ENCODE results near the gene MAP1LC3B2.

The MAP1LC3B2 gene

GRCh38 chr12:116559162-116559935 lies at the start of gene MAP1LC3B2:
Gene MAP1LC3B2, plus strand, starts transcription at chr12:116559381. Its CDS starts 16,562 bp downstream, at chr12:116575943.
- Histone ChIP-seq H2AFZ (ENCODE audit: low read depth, low read length) (peak within 1 kb of the TSS; percentile 38), H3K27me3 (ENCODE audit: insufficient read depth, low read length) (no peaks in the 10 kb centered on the region), H3K9me3 (ENCODE audit: low read length) (no peaks in the 10 kb centered on the region), H3K4me1 (ENCODE audit: insufficient read depth, low read length) (no peaks in the 10 kb centered on the region), H3K4me3 (ENCODE audit: low read length) (no peak within 1 kb of the TSS), H3K36me3 (ENCODE audit: insufficient read depth, low read length) (no peaks in the 10 kb centered on the region)

- Histone ChIP-seq H3K27me3 (ENCODE audit: insufficient read depth, low read length) (peaks cover 3% of the 10 kb centered on the region), H2AFZ (ENCODE audit: low read depth, low read length) (no peak overlapping the region), H3K36me3 (ENCODE audit: insufficient read depth, low read length) (no peaks in the 10 kb centered on the region), H3K9me3 (ENCODE audit: low read length) (no peaks in the 10 kb centered on the region), H3K4me3 (ENCODE audit: low read length) (no peak overlapping the region), H3K4me1 (ENCODE audit: insufficient read depth, low read length) (no peaks in the 10 kb centered on the region)
Measured at GRCh38 chr12:116513944-116514343, 45.2 kb upstream of the MAP1LC3B2 start.

- H3K4me1 ChIP-seq (ENCODE audit: insufficient read depth, low read length) = no peaks in the 10 kb centered on the region
- H3K36me3 ChIP-seq (ENCODE audit: insufficient read depth, low read length) = no peaks in the 10 kb centered on the region
- H3K4me3 ChIP-seq (ENCODE audit: low read length) = no peak overlapping the region
- no peak overlapping the region for H2AFZ ChIP-seq (ENCODE audit: low read depth, low read length)
- no peaks in the 10 kb centered on the region for H3K9me3 ChIP-seq (ENCODE audit: low read length)
- H3K27me3 ChIP-seq (ENCODE audit: insufficient read depth, low read length) = peaks cover 2% of the 10 kb centered on the region
Measured at GRCh38 chr12:116515684-116516083, 43.5 kb upstream of the MAP1LC3B2 start.

GRCh38 chr12:116516657-116517056 lies 42.5 kb upstream of the MAP1LC3B2 start:
- Histone ChIP-seq H3K4me3 (ENCODE audit: low read length) (no peak overlapping the region), H3K4me1 (ENCODE audit: insufficient read depth, low read length) (no peaks in the 10 kb centered on the region), H3K36me3 (ENCODE audit: insufficient read depth, low read length) (no peaks in the 10 kb centered on the region), H3K27me3 (ENCODE audit: insufficient read depth, low read length) (peaks cover 2% of the 10 kb centered on the region), H3K9me3 (ENCODE audit: low read length) (no peaks in the 10 kb centered on the region), H2AFZ (ENCODE audit: low read depth, low read length) (no peak overlapping the region)

GRCh38 chr12:116517431-116518045 lies 41.6 kb upstream of the MAP1LC3B2 start:
- Histone ChIP-seq H3K36me3 (ENCODE audit: insufficient read depth, low read length) (no peaks in the 10 kb centered on the region), H3K27me3 (ENCODE audit: insufficient read depth, low read length) (peaks cover 2% of the 10 kb centered on the region), H3K4me1 (ENCODE audit: insufficient read depth, low read length) (no peaks in the 10 kb centered on the region), H2AFZ (ENCODE audit: low read depth, low read length) (no peak overlapping the region), H3K9me3 (ENCODE audit: low read length) (no peaks in the 10 kb centered on the region), H3K4me3 (ENCODE audit: low read length) (no peak overlapping the region)

GRCh38 chr12:116520225-116520760 lies 38.9 kb upstream of the MAP1LC3B2 start:
- no peak overlapping the region for H2AFZ ChIP-seq (ENCODE audit: low read depth, low read length)
- no peaks in the 10 kb centered on the region for H3K4me1 ChIP-seq (ENCODE audit: insufficient read depth, low read length)
- peaks cover 2% of the 10 kb centered on the region for H3K27me3 ChIP-seq (ENCODE audit: insufficient read depth, low read length)
- no peaks in the 10 kb centered on the region for H3K9me3 ChIP-seq (ENCODE audit: low read length)
- H3K36me3 ChIP-seq (ENCODE audit: insufficient read depth, low read length) = no peaks in the 10 kb centered on the region
- H3K4me3 ChIP-seq (ENCODE audit: low read length) = no peak overlapping the region

GRCh38 chr12:116520801-116521471 lies 38.2 kb upstream of the MAP1LC3B2 start:
- Histone ChIP-seq H3K4me1 (ENCODE audit: insufficient read depth, low read length) (no peaks in the 10 kb centered on the region), H3K9me3 (ENCODE audit: low read length) (no peaks in the 10 kb centered on the region), H3K36me3 (ENCODE audit: insufficient read depth, low read length) (no peaks in the 10 kb centered on the region), H3K27me3 (ENCODE audit: insufficient read depth, low read length) (peaks cover 2% of the 10 kb centered on the region), H2AFZ (ENCODE audit: low read depth, low read length) (no peak overlapping the region), H3K4me3 (ENCODE audit: low read length) (no peak overlapping the region)

- H3K4me3 ChIP-seq (ENCODE audit: low read length) = no peak overlapping the region
- no peaks in the 10 kb centered on the region for H3K36me3 ChIP-seq (ENCODE audit: insufficient read depth, low read length)
- H3K27me3 ChIP-seq (ENCODE audit: insufficient read depth, low read length) = peaks cover 2% of the 10 kb centered on the region
- no peak overlapping the region for H2AFZ ChIP-seq (ENCODE audit: low read depth, low read length)
- H3K9me3 ChIP-seq (ENCODE audit: low read length) = no peaks in the 10 kb centered on the region
- H3K4me1 ChIP-seq (ENCODE audit: insufficient read depth, low read length) = no peaks in the 10 kb centered on the region
Measured at GRCh38 chr12:116524311-116524710, 34.9 kb upstream of the MAP1LC3B2 start.

GRCh38 chr12:116524964-116525379 lies 34.2 kb upstream of the MAP1LC3B2 start:
- H3K36me3 ChIP-seq (ENCODE audit: insufficient read depth, low read length) = no peaks in the 10 kb centered on the region
- no peaks in the 10 kb centered on the region for H3K4me1 ChIP-seq (ENCODE audit: insufficient read depth, low read length)
- H3K4me3 ChIP-seq (ENCODE audit: low read length) = no peak overlapping the region
- H2AFZ ChIP-seq (ENCODE audit: low read depth, low read length) = no peak overlapping the region
- H3K27me3 ChIP-seq (ENCODE audit: insufficient read depth, low read length) = peaks cover 2% of the 10 kb centered on the region
- no peaks in the 10 kb centered on the region for H3K9me3 ChIP-seq (ENCODE audit: low read length)

- no peak overlapping the region for H2AFZ ChIP-seq (ENCODE audit: low read depth, low read length)
- H3K36me3 ChIP-seq (ENCODE audit: insufficient read depth, low read length) = no peaks in the 10 kb centered on the region
- no peaks in the 10 kb centered on the region for H3K9me3 ChIP-seq (ENCODE audit: low read length)
- H3K4me3 ChIP-seq (ENCODE audit: low read length) = no peak overlapping the region
- no peaks in the 10 kb centered on the region for H3K4me1 ChIP-seq (ENCODE audit: insufficient read depth, low read length)
- peaks cover 2% of the 10 kb centered on the region for H3K27me3 ChIP-seq (ENCODE audit: insufficient read depth, low read length)
Measured at GRCh38 chr12:116525418-116526001, 33.7 kb upstream of the MAP1LC3B2 start.

GRCh38 chr12:116528065-116528464 lies 31.1 kb upstream of the MAP1LC3B2 start:
- Histone ChIP-seq H2AFZ (ENCODE audit: low read depth, low read length) (no peak overlapping the region), H3K4me1 (ENCODE audit: insufficient read depth, low read length) (peaks cover 5% of the 10 kb centered on the region), H3K36me3 (ENCODE audit: insufficient read depth, low read length) (no peaks in the 10 kb centered on the region), H3K27me3 (ENCODE audit: insufficient read depth, low read length) (peaks cover 2% of the 10 kb centered on the region), H3K9me3 (ENCODE audit: low read length) (no peaks in the 10 kb centered on the region), H3K4me3 (ENCODE audit: low read length) (no peak overlapping the region)

GRCh38 chr12:116528498-116528897 lies 30.7 kb upstream of the MAP1LC3B2 start:
- Histone ChIP-seq H3K27me3 (ENCODE audit: insufficient read depth, low read length) (peaks cover 2% of the 10 kb centered on the region), H3K36me3 (ENCODE audit: insufficient read depth, low read length) (no peaks in the 10 kb centered on the region), H3K9me3 (ENCODE audit: low read length) (no peaks in the 10 kb centered on the region), H3K4me1 (ENCODE audit: insufficient read depth, low read length) (peaks cover 8% of the 10 kb centered on the region), H2AFZ (ENCODE audit: low read depth, low read length) (no peak overlapping the region), H3K4me3 (ENCODE audit: low read length) (no peak overlapping the region)

- H3K36me3 ChIP-seq (ENCODE audit: insufficient read depth, low read length) = no peaks in the 10 kb centered on the region
- H3K4me1 ChIP-seq (ENCODE audit: insufficient read depth, low read length) = peaks cover 13% of the 10 kb centered on the region
- H2AFZ ChIP-seq (ENCODE audit: low read depth, low read length) = no peak overlapping the region
- H3K4me3 ChIP-seq (ENCODE audit: low read length) = no peak overlapping the region
- peaks cover 2% of the 10 kb centered on the region for H3K27me3 ChIP-seq (ENCODE audit: insufficient read depth, low read length)
- no peaks in the 10 kb centered on the region for H3K9me3 ChIP-seq (ENCODE audit: low read length)
Measured at GRCh38 chr12:116529048-116529447, 30.1 kb upstream of the MAP1LC3B2 start.
